ENCODE measurements around the gene WDR26.
"Not testable (repeated sequence)": the region's sequence is repeated elsewhere in the genome, so short reads cannot be mapped to it uniquely, and the experiment has no call there.

The WDR26 gene

DNA sequence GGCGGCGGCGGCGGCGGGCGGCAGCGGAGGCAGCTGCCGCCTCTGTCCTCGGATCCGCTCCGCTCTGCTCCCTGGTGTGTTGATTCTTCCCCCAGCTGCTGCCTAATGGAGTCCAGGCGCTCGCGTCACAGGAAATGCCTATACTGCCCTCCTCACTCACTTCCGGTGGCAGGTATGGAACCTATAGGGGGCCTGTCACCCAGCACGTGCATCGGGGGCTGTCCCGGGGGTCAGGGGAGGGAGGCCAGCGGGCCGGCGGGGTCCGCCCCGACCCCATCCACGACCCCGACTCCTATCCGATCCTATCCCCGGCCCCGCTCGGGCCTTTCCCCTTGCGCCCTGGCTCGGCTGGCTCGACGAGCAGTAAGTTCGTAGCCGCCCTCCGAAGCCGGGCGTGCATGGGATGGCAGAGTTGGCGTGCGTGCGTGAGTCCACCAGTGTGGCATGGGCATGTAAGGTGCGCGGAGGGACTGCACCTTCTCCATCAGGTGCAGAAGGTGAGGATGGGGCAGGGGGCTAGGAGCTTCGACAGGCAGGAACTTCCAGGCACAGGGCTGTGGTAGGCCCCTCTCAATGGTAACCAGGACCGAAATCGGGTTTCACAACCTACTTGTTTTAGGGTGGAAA, at the start of gene WDR26:
Gene WDR26, minus strand, starts transcription at position 107 of the 627 bp plus-strand sequence.
- Histone ChIP-seq H3K27ac (ENCODE audit: low read depth, low read length) (peak within 1 kb of the TSS; percentile 82), H3K9me3 (ENCODE audit: control insufficient read depth, insufficient read depth, low read length) (no peaks in the 10 kb centered on the region), H3K36me3 (ENCODE audit: control insufficient read depth, insufficient read depth, low read length) (peaks cover 23% of the 10 kb centered on the region), H3K4me1 (ENCODE audit: control insufficient read depth, insufficient read depth, low read length) (peaks cover 30% of the 10 kb centered on the region), H3K27me3 (ENCODE audit: control insufficient read depth, insufficient read depth, low read length) (no peaks in the 10 kb centered on the region), H3K4me3 (ENCODE audit: low read depth, low read length) (peak within 1 kb of the TSS; percentile 92), H3K9ac (ENCODE audit: low read depth, low read length) (peak within 1 kb of the TSS; percentile 55; the same call in 1 of the 2 replicates)

DNA sequence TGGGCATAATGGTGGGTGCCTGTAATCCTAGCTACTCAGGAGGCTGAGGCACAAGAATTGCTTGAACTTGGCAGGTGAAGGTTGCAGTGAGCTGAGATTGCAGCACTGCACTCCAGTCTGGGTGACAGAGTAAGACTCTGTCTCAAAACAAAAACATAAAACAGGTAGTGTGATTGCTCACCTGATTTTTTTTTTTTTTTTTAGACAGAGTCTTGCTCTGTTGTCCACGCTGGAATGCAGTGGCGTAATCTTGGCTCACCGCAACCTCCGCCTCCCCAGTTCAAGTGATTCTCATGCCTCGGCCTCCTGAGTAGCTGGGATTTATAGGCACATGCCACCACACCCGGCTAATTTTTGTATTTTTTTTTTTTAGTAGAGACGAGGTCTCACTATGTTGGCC, 48.6 kb upstream of the WDR26 start:
- not testable (repeated sequence) for H3K9me3 ChIP-seq (ENCODE audit: control insufficient read depth, insufficient read depth, low read length); H3K4me1 ChIP-seq (ENCODE audit: control insufficient read depth, insufficient read depth, low read length); H3K4me3 ChIP-seq (ENCODE audit: low read depth, low read length); H3K27ac ChIP-seq (ENCODE audit: low read depth, low read length); H3K27me3 ChIP-seq (ENCODE audit: control insufficient read depth, insufficient read depth, low read length); H3K36me3 ChIP-seq (ENCODE audit: control insufficient read depth, insufficient read depth, low read length); H3K9ac ChIP-seq (ENCODE audit: low read depth, low read length)

GRCh38 chr1:224482619-224483018, 48.0 kb upstream of the WDR26 start:
- no peaks in the 10 kb centered on the region for H3K36me3 ChIP-seq (ENCODE audit: control insufficient read depth, insufficient read depth, low read length)
- H3K4me1 ChIP-seq (ENCODE audit: control insufficient read depth, insufficient read depth, low read length) = 0 out of 2 replicates have a peak, but pooled peaks cover 6% of the 10 kb centered on the region
- no peak overlapping the region for H3K4me3 ChIP-seq (ENCODE audit: low read depth, low read length)
- no peak overlapping the region for H3K9ac ChIP-seq (ENCODE audit: low read depth, low read length)
- 0 out of 2 replicates have a peak, but pooled peaks cover 3% of the 10 kb centered on the region for H3K9me3 ChIP-seq (ENCODE audit: control insufficient read depth, insufficient read depth, low read length)
- no peak overlapping the region for H3K27ac ChIP-seq (ENCODE audit: low read depth, low read length)
- no peaks in the 10 kb centered on the region for H3K27me3 ChIP-seq (ENCODE audit: control insufficient read depth, insufficient read depth, low read length)

GRCh38 chr1:224481601-224482000, 47.0 kb upstream of the WDR26 start:
- 0 out of 2 replicates have a peak, but pooled peaks cover 3% of the 10 kb centered on the region for H3K9me3 ChIP-seq (ENCODE audit: control insufficient read depth, insufficient read depth, low read length)

GRCh38 chr1:224480888-224481459, 46.4 kb upstream of the WDR26 start:
- not testable (repeated sequence) for H3K4me3 ChIP-seq (ENCODE audit: low read depth, low read length); H3K9me3 ChIP-seq (ENCODE audit: control insufficient read depth, insufficient read depth, low read length); H3K4me1 ChIP-seq (ENCODE audit: control insufficient read depth, insufficient read depth, low read length); H3K27ac ChIP-seq (ENCODE audit: low read depth, low read length); H3K36me3 ChIP-seq (ENCODE audit: control insufficient read depth, insufficient read depth, low read length); H3K9ac ChIP-seq (ENCODE audit: low read depth, low read length); H3K27me3 ChIP-seq (ENCODE audit: control insufficient read depth, insufficient read depth, low read length)

More at GRCh38 chr1:224481601-224482000, 47.0 kb upstream of the WDR26 start:
- Histone ChIP-seq H3K4me1 (ENCODE audit: control insufficient read depth, insufficient read depth, low read length) (no peaks in the 10 kb centered on the region), H3K9ac (ENCODE audit: low read depth, low read length) (no peak overlapping the region), H3K27me3 (ENCODE audit: control insufficient read depth, insufficient read depth, low read length) (no peaks in the 10 kb centered on the region), H3K4me3 (ENCODE audit: low read depth, low read length) (no peak overlapping the region), H3K36me3 (ENCODE audit: control insufficient read depth, insufficient read depth, low read length) (no peaks in the 10 kb centered on the region), H3K27ac (ENCODE audit: low read depth, low read length) (no peak overlapping the region)

DNA sequence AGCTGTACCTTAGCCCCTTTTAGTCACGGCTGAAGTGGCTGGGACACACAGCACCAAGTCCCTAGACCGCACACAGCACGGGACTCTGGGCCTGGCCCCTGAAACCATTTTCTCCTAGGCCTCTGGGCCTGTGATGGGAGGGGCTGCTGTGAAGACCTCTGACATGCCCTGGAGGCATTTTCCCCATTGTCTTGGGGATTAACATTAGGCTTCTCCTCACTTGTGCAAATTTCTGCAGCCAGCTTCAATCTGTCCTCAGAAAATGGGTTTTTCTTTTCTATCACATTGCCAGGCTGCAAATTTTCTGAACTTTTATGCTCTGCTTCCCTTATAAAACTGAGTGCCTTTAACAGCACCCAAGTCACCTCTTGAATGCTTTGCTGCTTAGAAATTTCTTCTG, 45.6 kb upstream of the WDR26 start:
- H3K36me3 ChIP-seq (ENCODE audit: control insufficient read depth, insufficient read depth, low read length); H3K9me3 ChIP-seq (ENCODE audit: control insufficient read depth, insufficient read depth, low read length); H3K27me3 ChIP-seq (ENCODE audit: control insufficient read depth, insufficient read depth, low read length); H3K27ac ChIP-seq (ENCODE audit: low read depth, low read length); H3K4me1 ChIP-seq (ENCODE audit: control insufficient read depth, insufficient read depth, low read length); H3K4me3 ChIP-seq (ENCODE audit: low read depth, low read length); H3K9ac ChIP-seq (ENCODE audit: low read depth, low read length): not testable (repeated sequence)

DNA sequence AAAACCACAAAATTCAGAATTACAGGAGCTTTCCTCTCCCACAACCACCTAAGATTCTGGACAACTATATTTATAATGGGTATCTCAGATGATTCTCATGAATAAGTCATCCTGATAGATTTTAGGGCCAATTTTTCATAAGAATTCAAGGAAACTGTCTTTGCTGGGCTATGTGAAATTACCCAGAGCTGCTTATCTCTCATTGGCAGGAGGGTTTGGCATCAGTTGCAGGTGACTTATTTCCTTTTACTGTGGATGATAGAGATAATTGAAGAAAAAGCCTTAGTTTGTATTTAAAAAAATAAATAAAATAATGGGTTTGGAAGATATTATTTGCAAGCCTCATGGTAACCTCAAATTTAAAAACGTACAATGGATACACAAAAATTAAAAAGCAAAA, 38.2 kb upstream of the WDR26 start:
- H3K36me3 ChIP-seq (ENCODE audit: control insufficient read depth, insufficient read depth, low read length) = no peaks in the 10 kb centered on the region
- no peaks in the 10 kb centered on the region for H3K4me1 ChIP-seq (ENCODE audit: control insufficient read depth, insufficient read depth, low read length)
- no peaks in the 10 kb centered on the region for H3K27me3 ChIP-seq (ENCODE audit: control insufficient read depth, insufficient read depth, low read length)
- H3K4me3 ChIP-seq (ENCODE audit: low read depth, low read length) = no peak overlapping the region
- no peak overlapping the region for H3K27ac ChIP-seq (ENCODE audit: low read depth, low read length)
- no peak overlapping the region for H3K9ac ChIP-seq (ENCODE audit: low read depth, low read length)
- H3K9me3 ChIP-seq (ENCODE audit: control insufficient read depth, insufficient read depth, low read length) = no peaks in the 10 kb centered on the region; the same call in 1 of the 2 replicates

GRCh38 chr1:224466154-224466553, 31.6 kb upstream of the WDR26 start:
- no peak overlapping the region for H3K4me3 ChIP-seq (ENCODE audit: low read depth, low read length)
- H3K27ac ChIP-seq (ENCODE audit: low read depth, low read length) = no peak overlapping the region
- H3K9ac ChIP-seq (ENCODE audit: low read depth, low read length) = no peak overlapping the region
- no peaks in the 10 kb centered on the region for H3K4me1 ChIP-seq (ENCODE audit: control insufficient read depth, insufficient read depth, low read length)
- H3K36me3 ChIP-seq (ENCODE audit: control insufficient read depth, insufficient read depth, low read length) = no peaks in the 10 kb centered on the region
- H3K27me3 ChIP-seq (ENCODE audit: control insufficient read depth, insufficient read depth, low read length) = no peaks in the 10 kb centered on the region
- H3K9me3 ChIP-seq (ENCODE audit: control insufficient read depth, insufficient read depth, low read length) = no peaks in the 10 kb centered on the region; the same call in 1 of the 2 replicates

DNA sequence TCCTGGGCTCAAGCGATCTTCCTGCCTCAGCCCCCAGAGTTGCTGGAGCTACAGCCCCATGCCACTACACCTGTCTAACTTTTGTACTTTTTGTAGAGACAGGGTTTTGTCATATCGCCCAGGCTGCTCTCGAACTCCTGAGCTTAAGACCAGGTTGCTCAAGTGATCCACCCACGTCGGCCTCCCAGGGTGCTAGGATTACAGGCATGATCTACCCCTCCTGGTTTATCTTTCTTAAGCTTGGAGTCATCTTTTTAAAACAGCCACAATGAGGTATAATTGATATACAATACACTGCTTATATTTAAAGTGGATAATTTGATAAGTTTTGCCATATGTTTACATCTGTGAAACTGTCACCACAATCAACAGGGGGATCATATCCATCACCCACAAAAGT, 25.4 kb upstream of the WDR26 start:
- Histone ChIP-seq H3K27me3 (ENCODE audit: control insufficient read depth, insufficient read depth, low read length) (no peaks in the 10 kb centered on the region), H3K27ac (ENCODE audit: low read depth, low read length) (no peak overlapping the region), H3K4me1 (ENCODE audit: control insufficient read depth, insufficient read depth, low read length) (peaks cover 10% of the 10 kb centered on the region), H3K36me3 (ENCODE audit: control insufficient read depth, insufficient read depth, low read length) (no peaks in the 10 kb centered on the region), H3K9me3 (ENCODE audit: control insufficient read depth, insufficient read depth, low read length) (no peaks in the 10 kb centered on the region), H3K9ac (ENCODE audit: low read depth, low read length) (no peak overlapping the region), H3K4me3 (ENCODE audit: low read depth, low read length) (no peak overlapping the region)

GRCh38 chr1:224458996-224459395, 24.4 kb upstream of the WDR26 start:
- H3K9me3 ChIP-seq (ENCODE audit: control insufficient read depth, insufficient read depth, low read length) = no peaks in the 10 kb centered on the region
- no peaks in the 10 kb centered on the region for H3K27me3 ChIP-seq (ENCODE audit: control insufficient read depth, insufficient read depth, low read length)
- H3K4me3 ChIP-seq (ENCODE audit: low read depth, low read length) = no peak overlapping the region
- no peaks in the 10 kb centered on the region for H3K36me3 ChIP-seq (ENCODE audit: control insufficient read depth, insufficient read depth, low read length)
- H3K9ac ChIP-seq (ENCODE audit: low read depth, low read length) = no peak overlapping the region
- H3K4me1 ChIP-seq (ENCODE audit: control insufficient read depth, insufficient read depth, low read length) = peaks cover 13% of the 10 kb centered on the region
- no peak overlapping the region for H3K27ac ChIP-seq (ENCODE audit: low read depth, low read length)

- H3K4me1 ChIP-seq (ENCODE audit: control insufficient read depth, insufficient read depth, low read length) = peaks cover 13% of the 10 kb centered on the region
- H3K9me3 ChIP-seq (ENCODE audit: control insufficient read depth, insufficient read depth, low read length) = no peaks in the 10 kb centered on the region
- H3K27me3 ChIP-seq (ENCODE audit: control insufficient read depth, insufficient read depth, low read length) = no peaks in the 10 kb centered on the region
- H3K4me3 ChIP-seq (ENCODE audit: low read depth, low read length) = no peak overlapping the region
- no peak overlapping the region for H3K9ac ChIP-seq (ENCODE audit: low read depth, low read length)
- H3K36me3 ChIP-seq (ENCODE audit: control insufficient read depth, insufficient read depth, low read length) = no peaks in the 10 kb centered on the region
- no peak overlapping the region for H3K27ac ChIP-seq (ENCODE audit: low read depth, low read length)
Measured at GRCh38 chr1:224458296-224458695, 23.7 kb upstream of the WDR26 start.

Data from HUES48 (cell line).